NB4 (cell line): Measurements from ENCODE around the gene CPA1.

Source experiments
- TF ChIP-seq, protein P1 (sequence below): IDR thresholded peaks from one replicate; pipeline ENCODE4 v1.5.1; 2012; ENCODE audit warnings: low read depth, low read length
- TF ChIP-seq, protein P2 (sequence below): IDR thresholded peaks from 2 replicates; pipeline ENCODE4 v1.6.1; 2011; ENCODE audit warnings: low read depth, low read length

DNA sequence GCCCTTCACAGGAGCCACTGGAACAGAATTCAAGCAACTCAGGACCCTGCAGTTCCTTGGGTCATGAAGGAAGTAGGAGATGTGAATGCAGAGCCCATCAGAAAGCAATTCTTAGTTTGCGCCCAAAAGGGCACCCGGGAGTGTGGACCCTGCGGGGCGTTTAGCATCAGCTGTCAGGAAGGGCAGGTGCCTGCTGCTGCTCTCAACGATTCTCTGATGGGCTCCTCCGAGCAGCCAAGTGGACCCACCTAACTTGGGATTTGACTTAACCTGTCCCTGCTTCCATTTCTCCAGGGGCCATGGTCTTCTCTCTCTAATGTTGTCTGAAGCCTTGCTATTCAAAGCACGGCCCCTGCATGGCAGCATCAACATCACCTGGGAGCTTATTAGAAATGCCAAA lies 18.6 kb upstream of the CPA1 start:
- TF ChIP-seq, protein P1, sequence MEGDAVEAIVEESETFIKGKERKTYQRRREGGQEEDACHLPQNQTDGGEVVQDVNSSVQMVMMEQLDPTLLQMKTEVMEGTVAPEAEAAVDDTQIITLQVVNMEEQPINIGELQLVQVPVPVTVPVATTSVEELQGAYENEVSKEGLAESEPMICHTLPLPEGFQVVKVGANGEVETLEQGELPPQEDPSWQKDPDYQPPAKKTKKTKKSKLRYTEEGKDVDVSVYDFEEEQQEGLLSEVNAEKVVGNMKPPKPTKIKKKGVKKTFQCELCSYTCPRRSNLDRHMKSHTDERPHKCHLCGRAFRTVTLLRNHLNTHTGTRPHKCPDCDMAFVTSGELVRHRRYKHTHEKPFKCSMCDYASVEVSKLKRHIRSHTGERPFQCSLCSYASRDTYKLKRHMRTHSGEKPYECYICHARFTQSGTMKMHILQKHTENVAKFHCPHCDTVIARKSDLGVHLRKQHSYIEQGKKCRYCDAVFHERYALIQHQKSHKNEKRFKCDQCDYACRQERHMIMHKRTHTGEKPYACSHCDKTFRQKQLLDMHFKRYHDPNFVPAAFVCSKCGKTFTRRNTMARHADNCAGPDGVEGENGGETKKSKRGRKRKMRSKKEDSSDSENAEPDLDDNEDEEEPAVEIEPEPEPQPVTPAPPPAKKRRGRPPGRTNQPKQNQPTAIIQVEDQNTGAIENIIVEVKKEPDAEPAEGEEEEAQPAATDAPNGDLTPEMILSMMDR = no peak
- TF ChIP-seq, protein P2, sequence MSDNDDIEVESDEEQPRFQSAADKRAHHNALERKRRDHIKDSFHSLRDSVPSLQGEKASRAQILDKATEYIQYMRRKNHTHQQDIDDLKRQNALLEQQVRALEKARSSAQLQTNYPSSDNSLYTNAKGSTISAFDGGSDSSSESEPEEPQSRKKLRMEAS = no peak
